H9 (cell line): ENCODE data around the gene ANGPTL4. TPM values are rescaled to one million over a fixed set of nuclear protein-coding genes. Genes with fewer than 3 reads are reported as not detected.
"Not testable (repeated sequence)": the region's sequence is repeated elsewhere in the genome, so short reads cannot be mapped to it uniquely, and the experiment has no call there.

Source experiments
- DNase-seq: peaks from one replicate; pipeline ENCODE4 v3.0.0-alpha.2; 2017
- H2AFZ ChIP-seq: one replicate; pipeline ENCODE4 v1.6.1; 2013; ENCODE audit warnings: mild to moderate bottlenecking, low read length, control low read depth, moderate library complexity
- H2AK5ac ChIP-seq: 2 replicates; pipeline ENCODE4 v1.6.1; 2013; ENCODE audit warnings: low read length, control low read depth, mixed read lengths; ENCODE audit not compliant: insufficient read length
- H2BK120ac ChIP-seq: one replicate; pipeline ENCODE4 v1.6.1; 2013; ENCODE audit warnings: low read depth, mild to moderate bottlenecking, low read length, control low read depth, inconsistent platforms; ENCODE audit not compliant: poor library complexity, severe bottlenecking
- H2BK12ac ChIP-seq: 2 replicates; pipeline ENCODE4 v1.6.1; 2013; ENCODE audit warnings: low read length, control low read depth, mixed read lengths, low read depth; ENCODE audit not compliant: insufficient read length
- H2BK15ac ChIP-seq: 2 replicates; pipeline ENCODE4 v1.6.1; 2013; ENCODE audit warnings: low read depth, low read length, control low read depth
- H2BK20ac ChIP-seq: one replicate; pipeline ENCODE4 v1.6.1; 2013; ENCODE audit warnings: low read depth, mild to moderate bottlenecking, low read length, control low read depth, inconsistent platforms; ENCODE audit not compliant: poor library complexity, severe bottlenecking
- H2BK5ac ChIP-seq: 2 replicates; pipeline ENCODE4 v1.6.1; 2013; ENCODE audit warnings: low read length, control low read depth, mixed read lengths; ENCODE audit not compliant: insufficient read length
- H3K14ac ChIP-seq: 2 replicates; pipeline ENCODE4 v1.6.1; 2013; ENCODE audit warnings: low read length, control low read depth; ENCODE audit not compliant: insufficient read depth
- H3K18ac ChIP-seq: 2 replicates; pipeline ENCODE4 v1.6.1; 2013; ENCODE audit warnings: low read depth, mild to moderate bottlenecking, mixed read lengths, low read length, control low read depth; ENCODE audit not compliant: insufficient read length
- H3K23ac ChIP-seq: 2 replicates; pipeline ENCODE4 v1.6.1; 2013; ENCODE audit warnings: low read length, control low read depth, mixed read lengths, low read depth; ENCODE audit not compliant: insufficient read length
- H3K23me2 ChIP-seq: 2 replicates; pipeline ENCODE4 v1.6.1; 2013; ENCODE audit warnings: low read depth, mild to moderate bottlenecking, mixed read lengths, low read length, control low read depth; ENCODE audit not compliant: insufficient read length, poor library complexity, severe bottlenecking
- H3K27ac ChIP-seq: 2 replicates; pipeline ENCODE4 v1.5.1; 2013; ENCODE audit warnings: low read length, control low read depth, mixed read lengths, low read depth; ENCODE audit not compliant: insufficient read length
- H3K27me3 ChIP-seq: 2 replicates; pipeline ENCODE4 v1.6.1; 2013; ENCODE audit warnings: low read length, control low read depth, inconsistent platforms; ENCODE audit not compliant: insufficient read depth
- H3K4ac ChIP-seq: 2 replicates; pipeline ENCODE4 v1.6.1; 2013; ENCODE audit warnings: low read depth, mild to moderate bottlenecking, control low read depth, inconsistent platforms, low read length, moderate library complexity
- H3K4me1 ChIP-seq: 2 replicates; pipeline ENCODE4 v1.6.1; 2013; ENCODE audit warnings: low read length, control low read depth, inconsistent platforms; ENCODE audit not compliant: insufficient read depth
- H3K4me2 ChIP-seq: 2 replicates; pipeline ENCODE4 v1.6.1; 2013; ENCODE audit warnings: low read length, control low read depth, mixed read lengths; ENCODE audit not compliant: insufficient read length, insufficient read depth
- H3K56ac ChIP-seq: 2 replicates; pipeline ENCODE4 v1.6.1; 2013; ENCODE audit warnings: low read depth, mild to moderate bottlenecking, mixed read lengths, low read length, control low read depth; ENCODE audit not compliant: insufficient read length
- H3K79me1 ChIP-seq: 2 replicates; pipeline ENCODE4 v1.6.1; 2013; ENCODE audit warnings: low read depth, mild to moderate bottlenecking, moderate library complexity, low read length, control low read depth, inconsistent platforms; ENCODE audit not compliant: insufficient read depth, poor library complexity, severe bottlenecking
- H3K79me2 ChIP-seq: 2 replicates; pipeline ENCODE4 v1.6.1; 2013; ENCODE audit warnings: low read length, control low read depth, inconsistent platforms; ENCODE audit not compliant: insufficient read depth
- H3K9ac ChIP-seq: 2 replicates; pipeline ENCODE4 v1.6.1; 2013; ENCODE audit warnings: low read length, control low read depth, mixed read lengths; ENCODE audit not compliant: insufficient read length; ENCODE audit errors: extremely low read depth
- H3K9me3 ChIP-seq: one replicate; pipeline ENCODE4 v1.6.1; 2013; ENCODE audit warnings: low read depth, low read length, inconsistent platforms; ENCODE audit not compliant: control insufficient read depth
- H3T11ph ChIP-seq: one replicate; pipeline ENCODE4 v1.6.1; 2013; ENCODE audit warnings: mild to moderate bottlenecking, low read length, control low read depth, inconsistent platforms
- H4K20me1 ChIP-seq: one replicate; pipeline ENCODE4 v1.6.1; 2013; ENCODE audit not compliant: control insufficient read depth, insufficient read length, insufficient read depth
- H4K5ac ChIP-seq: 2 replicates; pipeline ENCODE4 v1.6.1; 2013; ENCODE audit warnings: low read depth, mild to moderate bottlenecking, mixed read lengths, low read length, control low read depth; ENCODE audit not compliant: insufficient read length
- H4K8ac ChIP-seq: replicated peaks from 2 replicates; pipeline ENCODE4 v1.6.1; 2013; ENCODE audit warnings: low read length, control low read depth, mixed read lengths, low read depth; ENCODE audit not compliant: insufficient read length
- H4K91ac ChIP-seq: 2 replicates; pipeline ENCODE4 v1.6.1; 2013; ENCODE audit warnings: low read depth, mild to moderate bottlenecking, moderate library complexity, mixed read lengths, low read length, control low read depth; ENCODE audit not compliant: insufficient read length
- H3K27ac Mint-ChIP-seq, 3 experiments: 2 replicates in 2 of 3; 3 replicates in 1 of 3; pipeline ENCODE4 v1.8.0; 2020 to 2021; ENCODE audit warnings: mixed read lengths in 3 of 3, mild to moderate bottlenecking in 1 of 3, moderate library complexity in 1 of 3
- H3K27me3 Mint-ChIP-seq: 2 replicates; pipeline ENCODE4 v1.8.0; 2021; ENCODE audit warnings: low read depth, mild to moderate bottlenecking, moderate library complexity, mixed read lengths
- H3K36me3 Mint-ChIP-seq, 3 experiments: 2 replicates in 2 of 3; 3 replicates in 1 of 3; pipeline ENCODE4 v1.8.0; 2020 to 2021; ENCODE audit warnings: low read depth in 3 of 3, mixed read lengths in 3 of 3; ENCODE audit not compliant: insufficient read depth in 1 of 3
- H3K4me1 Mint-ChIP-seq, 2 experiments: 2 replicates each; pipeline ENCODE4 v1.8.0; 2020; ENCODE audit warnings: mixed read lengths in 2 of 2
- H3K4me3 Mint-ChIP-seq, 2 experiments: 2 replicates in 1 of 2; 3 replicates in 1 of 2; pipeline ENCODE4 v1.8.0; 2020 to 2021; ENCODE audit warnings: mild to moderate bottlenecking in 2 of 2, mixed read lengths in 2 of 2, moderate library complexity in 1 of 2
- H3K9me3 Mint-ChIP-seq, 2 experiments: 2 replicates in 1 of 2; 3 replicates in 1 of 2; pipeline ENCODE4 v1.8.0; 2020; ENCODE audit warnings: mild to moderate bottlenecking in 2 of 2, mixed read lengths in 2 of 2, moderate library complexity in 1 of 2
- WGBS: extraction: QIAGEN DNeasy Blood & Tissue Kit; methylation state at CpG from one replicate; pipeline ENCODE4 v1.1.7; 2013; ENCODE audit warnings: missing lambda C conversion rate, low lambda C conversion rate, mixed read lengths; ENCODE audit not compliant: insufficient read length; ENCODE audit errors: extremely low coverage; 5-methylcytosine and 5-hydroxymethylcytosine counted together
- total RNA-seq: library from RNA; stranded (reverse); gene quantifications from 2 replicates; pipeline ENCODE4 v1.2.1, GENCODE V29; 2021
- TF ChIP-seq, protein P1 (sequence below): fragments of 200-600 bp; sonication (generic); conservative IDR thresholded peaks from 3 replicates; pipeline ENCODE4 v1.8.0; 2021; ENCODE audit warnings: antibody characterized with exemption, mild to moderate bottlenecking

The ANGPTL4 gene
- total RNA-seq, 1 experiment from 2014 or later: 1.9 TPM

DNA sequence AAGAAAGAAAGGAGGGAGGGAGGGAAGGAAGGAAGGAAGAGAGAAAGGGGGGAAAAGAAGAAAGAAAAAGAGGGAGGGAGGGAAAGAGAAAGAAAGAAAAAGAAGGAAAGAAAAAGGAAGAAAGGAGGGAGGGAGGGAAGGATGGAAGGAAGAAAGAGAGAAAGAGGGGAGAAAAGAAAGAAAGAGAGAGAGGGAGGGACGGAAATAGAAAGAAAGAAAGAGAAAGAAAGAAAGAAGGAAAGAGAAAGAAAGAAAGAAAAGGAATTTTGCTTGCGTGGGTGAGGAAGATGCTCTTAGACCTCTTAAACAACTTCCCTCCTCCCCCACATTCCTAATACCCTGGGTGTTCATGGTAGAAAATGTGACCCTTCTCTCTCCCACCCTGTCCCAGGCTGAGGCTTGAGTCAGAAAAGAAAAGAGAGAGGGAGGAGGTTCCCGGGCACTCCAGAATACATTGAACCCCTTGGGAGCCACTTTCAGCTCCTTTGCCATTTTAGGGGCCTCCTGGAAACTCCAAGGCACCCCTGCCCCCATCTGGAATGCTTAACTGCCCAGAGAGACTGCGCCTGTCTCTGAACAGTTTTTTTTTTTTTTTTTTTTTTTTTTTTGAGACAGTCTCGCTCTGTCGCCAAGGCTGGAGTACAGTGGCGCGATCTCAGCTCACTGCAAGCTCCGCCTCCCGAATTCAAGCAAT, 11.7 kb upstream of the ANGPTL4 start:
- H3K27me3 Mint-ChIP-seq: peaks cover 9% of the 10 kb centered on the region
- no peak overlapping the region; a peak in 2 of 7 replicates for H3K27ac Mint-ChIP-seq
- H2BK15ac ChIP-seq: no peak overlapping the region
- H4K20me1 ChIP-seq: no peaks in the 10 kb centered on the region
- no peaks in the 10 kb centered on the region for H3K27me3 ChIP-seq
- 60% methylated on average over 1 of the region's 10 CpGs for WGBS
- no peak overlapping the region for H3K56ac ChIP-seq
- no peaks in the 10 kb centered on the region for H3K9me3 ChIP-seq
- no peak overlapping the region for H3K27ac ChIP-seq
- H2BK5ac ChIP-seq: no peak overlapping the region
- H3K4ac ChIP-seq: no peak overlapping the region
- H3K79me2 ChIP-seq: no peaks in the 10 kb centered on the region
- H2BK20ac ChIP-seq: no peak overlapping the region
- H2BK120ac ChIP-seq: no peak overlapping the region
- peak overlapping the region; percentile 73 for H2AFZ ChIP-seq
- H3K36me3 Mint-ChIP-seq: no peaks in the 10 kb centered on the region
- TF ChIP-seq, protein P1, sequence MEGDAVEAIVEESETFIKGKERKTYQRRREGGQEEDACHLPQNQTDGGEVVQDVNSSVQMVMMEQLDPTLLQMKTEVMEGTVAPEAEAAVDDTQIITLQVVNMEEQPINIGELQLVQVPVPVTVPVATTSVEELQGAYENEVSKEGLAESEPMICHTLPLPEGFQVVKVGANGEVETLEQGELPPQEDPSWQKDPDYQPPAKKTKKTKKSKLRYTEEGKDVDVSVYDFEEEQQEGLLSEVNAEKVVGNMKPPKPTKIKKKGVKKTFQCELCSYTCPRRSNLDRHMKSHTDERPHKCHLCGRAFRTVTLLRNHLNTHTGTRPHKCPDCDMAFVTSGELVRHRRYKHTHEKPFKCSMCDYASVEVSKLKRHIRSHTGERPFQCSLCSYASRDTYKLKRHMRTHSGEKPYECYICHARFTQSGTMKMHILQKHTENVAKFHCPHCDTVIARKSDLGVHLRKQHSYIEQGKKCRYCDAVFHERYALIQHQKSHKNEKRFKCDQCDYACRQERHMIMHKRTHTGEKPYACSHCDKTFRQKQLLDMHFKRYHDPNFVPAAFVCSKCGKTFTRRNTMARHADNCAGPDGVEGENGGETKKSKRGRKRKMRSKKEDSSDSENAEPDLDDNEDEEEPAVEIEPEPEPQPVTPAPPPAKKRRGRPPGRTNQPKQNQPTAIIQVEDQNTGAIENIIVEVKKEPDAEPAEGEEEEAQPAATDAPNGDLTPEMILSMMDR: no peak
- no peak overlapping the region for H3T11ph ChIP-seq
- no peak overlapping the region for H2BK12ac ChIP-seq
- H3K18ac ChIP-seq: no peak overlapping the region
- H3K4me1 Mint-ChIP-seq: peaks cover 15 to 23% of the 10 kb centered on the region in 2 experiments
- no peak for DNase-seq
- no peak overlapping the region for H3K4me2 ChIP-seq
- no peak overlapping the region for H4K5ac ChIP-seq
- H3K14ac ChIP-seq: no peak overlapping the region
- no peaks in the 10 kb centered on the region for H3K79me1 ChIP-seq
- peaks cover 0 to 3% of the 10 kb centered on the region in 2 experiments; a peak in 2 of 5 replicates for H3K9me3 Mint-ChIP-seq
- H2AK5ac ChIP-seq: no peak overlapping the region
- H4K91ac ChIP-seq: no peak overlapping the region
- no peaks in the 10 kb centered on the region for H3K4me1 ChIP-seq
- H3K23me2 ChIP-seq: no peaks in the 10 kb centered on the region
- H3K4me3 Mint-ChIP-seq: peak overlapping the region; percentile 43 to 54
- no peak overlapping the region for H3K23ac ChIP-seq
- H4K8ac ChIP-seq: no peak overlapping the region
- H3K9ac ChIP-seq: no peak overlapping the region

DNA sequence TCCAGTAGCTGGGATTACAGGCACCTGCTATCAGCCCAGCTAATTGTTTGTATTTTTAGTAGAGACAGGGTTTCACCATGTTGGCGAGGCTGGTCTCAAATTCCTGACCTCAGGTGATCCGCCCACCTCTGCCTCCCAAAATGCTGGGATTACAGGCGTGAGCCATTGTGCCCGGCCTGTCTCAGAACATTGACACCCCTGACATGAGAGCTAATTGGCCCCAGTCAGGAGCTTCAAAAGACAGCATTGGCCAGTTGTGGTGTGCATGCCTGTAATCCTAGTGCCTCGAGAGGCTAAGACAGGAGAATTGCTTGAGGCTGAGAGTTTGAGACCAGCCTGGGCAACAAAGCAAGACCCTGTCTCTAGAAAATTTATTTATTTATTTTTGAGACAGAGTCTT, 11.1 kb upstream of the ANGPTL4 start:
- H4K5ac ChIP-seq, H2BK5ac ChIP-seq, H3K23ac ChIP-seq, DNase-seq, H3K4ac ChIP-seq, H2BK12ac ChIP-seq, H3K27me3 Mint-ChIP-seq, H4K91ac ChIP-seq, H4K20me1 ChIP-seq, H3T11ph ChIP-seq, H4K8ac ChIP-seq, H3K27ac ChIP-seq, H3K23me2 ChIP-seq, H3K9ac ChIP-seq, H3K4me1 ChIP-seq, H3K79me2 ChIP-seq, H3K79me1 ChIP-seq, H3K4me2 ChIP-seq, H3K27me3 ChIP-seq, H2AK5ac ChIP-seq, H2BK20ac ChIP-seq, H3K14ac ChIP-seq, H3K36me3 Mint-ChIP-seq, H3K9me3 ChIP-seq, H3K56ac ChIP-seq, H2BK15ac ChIP-seq, H2AFZ ChIP-seq, H3K18ac ChIP-seq, H2BK120ac ChIP-seq, H3K27ac Mint-ChIP-seq, H3K9me3 Mint-ChIP-seq: not testable (repeated sequence)
- Mint-ChIP-seq H3K4me1 (peaks cover 11 to 17% of the 10 kb centered on the region in 2 experiments), H3K4me3 (peak overlapping the region in 1 of 2 experiments; percentile 43; a peak in 1 of 5 replicates)
- no CpG with 5 or more reads among the region's 5 CpGs for WGBS
